ENCODE measurements around the gene COMT.

COMT gene

GRCh38 chr22:19974268-19974861 lies 32.8 kb downstream of the COMT start (continued):
- TF ChIP-seq KLF9 (tag by site-specific recombination; IDR thresholded peaks at IDR 0.05; ENCODE audit: low read depth) (peak; percentile 42; the same call in 1 of the 2 replicates), ATF2 (tag by site-specific recombination; IDR thresholded peaks at IDR 0.05; ENCODE audit: low read depth) (no peak), ZNF776 (tag by site-specific recombination; IDR thresholded peaks at IDR 0.05; ENCODE audit: borderline replicate concordance) (no peak), KLF10 (tag by site-specific recombination; IDR thresholded peaks at IDR 0.05) (peak; percentile 38; the same call in 1 of the 2 replicates), ZNF175 (tag by site-specific recombination; IDR thresholded peaks at IDR 0.05) (no peak), ZNF629 (tag by site-specific recombination; IDR thresholded peaks at IDR 0.05) (no peak; the same call in 1 of the 2 replicates), ZNF560 (tag by site-specific recombination; IDR thresholded peaks at IDR 0.05; ENCODE audit: borderline replicate concordance) (no peak), ZNF354C (tag by site-specific recombination; IDR thresholded peaks at IDR 0.05; ENCODE audit: borderline replicate concordance, low read depth) (no peak), ZNF768 (tag by site-specific recombination; IDR thresholded peaks at IDR 0.05) (no peak)

- ChIA-PET CTCF (interaction anchor here (0.6 to 2.6 kb wide), 7 partner anchors 9 to 53 kb away, joined by 3 to 10 read pairs (median 3); no protein-coding TSS in a partner anchor), POLR2A (interaction anchor here (0.8 to 1.5 kb wide), 6 partner anchors 9 to 48 kb away, joined by 3 to 18 read pairs (median 3); no protein-coding TSS in a partner anchor)
- Histone ChIP-seq H3K27ac (ENCODE audit: extremely low read depth, low read depth, low read length) (no peak overlapping the region), H3K4me1 (ENCODE audit: control insufficient read depth, insufficient read depth, low read length) (no peaks in the 10 kb centered on the region), H3K4me3 (ENCODE audit: low read depth, low read length) (no peak overlapping the region), H3K36me3 (ENCODE audit: control insufficient read depth in 2 of 2, insufficient read depth in 1 of 2, low read length in 2 of 2) (peaks cover 0 to 73% of the 10 kb centered on the region in 2 experiments; a peak in 1 of 3 replicates), H3K9me3 (ENCODE audit: control insufficient read depth, insufficient read depth, low read depth, low read length) (no peaks in the 10 kb centered on the region)
- TF ChIP-seq ZNF600 (tag by site-specific recombination; IDR thresholded peaks at IDR 0.05) (peak; percentile 89), ZNF157 (tag by site-specific recombination; IDR thresholded peaks at IDR 0.05) (no peak), ZIC2 (tag by site-specific recombination; IDR thresholded peaks at IDR 0.05) (peak; percentile 100), ZFHX2 (tag by site-specific recombination; conservative IDR thresholded peaks at IDR 0.05) (peak; percentile 53), ZNF16 (tag by site-specific recombination; IDR thresholded peaks at IDR 0.05; ENCODE audit: low read depth) (no peak), ZNF341 (tag by site-specific recombination; IDR thresholded peaks at IDR 0.05; ENCODE audit: low read depth) (peak; percentile 88), ZNF580 (tag by site-specific recombination; IDR thresholded peaks at IDR 0.05) (no peak), ZNF175 (tag by site-specific recombination; IDR thresholded peaks at IDR 0.05) (no peak), PRDM10 (tag by site-specific recombination; IDR thresholded peaks at IDR 0.05) (no peak), ZNF10 (tag by site-specific recombination; IDR thresholded peaks at IDR 0.05) (no peak), HIC1 (tag by site-specific recombination; IDR thresholded peaks at IDR 0.05) (peak; percentile 29; the same call in 1 of the 2 replicates), HOXA7 (CRISPR knock-in tag; IDR thresholded peaks at IDR 0.05; ENCODE audit: borderline replicate concordance) (no peak), ZFP3 (tag by site-specific recombination; IDR thresholded peaks at IDR 0.05; ENCODE audit: low read depth) (no peak), ZNF501 (tag by site-specific recombination; IDR thresholded peaks at IDR 0.05) (no peak), ATF2 (tag by site-specific recombination; IDR thresholded peaks at IDR 0.05; ENCODE audit: low read depth) (no peak)
Observed at GRCh38 chr22:19974935-19975706, 33.5 kb downstream of the COMT start.
